Large intestine (tissue), 3 donors: ENCODE data around the gene PCDHGA1. TPM values are rescaled to one million over a fixed set of nuclear protein-coding genes. Genes with fewer than 3 reads are reported as not detected.
A peak's percentile ranks its signal among the peaks of the same experiment; 100 is the strongest.

Source experiments
- DNase-seq, 2 donors: peaks; one replicate each; pipeline versions ENCODE4 v3.0.0 to v3.0.0-alpha.2; 2013
- H3K27ac ChIP-seq: one replicate; pipeline ENCODE4 v1.5.1; 2013; ENCODE audit warnings: low read length
- H3K27me3 ChIP-seq: 2 replicates; pipeline ENCODE4 v1.6.1; 2013; ENCODE audit warnings: low read length; ENCODE audit not compliant: control insufficient read depth, insufficient read depth
- H3K36me3 ChIP-seq: 2 replicates; pipeline ENCODE4 v1.6.1; 2013; ENCODE audit warnings: low read length; ENCODE audit not compliant: control insufficient read depth, insufficient read depth
- H3K4me1 ChIP-seq: one replicate; pipeline ENCODE4 v1.6.1; 2013; ENCODE audit warnings: low read length; ENCODE audit not compliant: control insufficient read depth, insufficient read depth
- H3K4me3 ChIP-seq: one replicate; pipeline ENCODE4 v1.5.1; 2013; ENCODE audit warnings: low read length
- H3K9me3 ChIP-seq: one replicate; pipeline ENCODE4 v1.6.1; 2013; ENCODE audit warnings: mild to moderate bottlenecking, low read depth, low read length, moderate library complexity; ENCODE audit not compliant: control insufficient read depth
- WGBS: methylation state at CpG from one replicate; pipeline ENCODE4 v1.1.5; 2013; ENCODE audit warnings: low lambda C conversion rate; ENCODE audit not compliant: insufficient coverage; 5-methylcytosine and 5-hydroxymethylcytosine counted together
- polyA plus RNA-seq: library from polyadenylated mRNA; unstranded; fragments of 120-200 nt; gene quantifications from one replicate; pipeline ENCODE4 v1.2.1, GENCODE V29; 2013

Gene PCDHGA1
- polyA plus RNA-seq, 1 donor, result 0.30 TPM

GRCh38 chr5:141475625-141476131 is 145.4 kb downstream of the PCDHGA1 start, which contains the start of gene PCDHGC3:
Gene PCDHGC3 (plus strand): TSS chr5:141475966. CDS start chr5:141476117, 151 bp downstream.
- peaks cover 35% of the 10 kb centered on the region for H3K27me3 ChIP-seq
- peaks cover 9% of the 10 kb centered on the region for H3K4me1 ChIP-seq
- peak within 1 kb of the TSS; percentile 51 for H3K27ac ChIP-seq
- no peaks in the 10 kb centered on the region for H3K36me3 ChIP-seq
- no peaks in the 10 kb centered on the region for H3K9me3 ChIP-seq
- WGBS, result no CpG with 5 or more reads among the region's 28 CpGs
- DNase-seq, result peak; percentile 72 to 82
- H3K4me3 ChIP-seq, result peak within 1 kb of the TSS; percentile 56

- Histone ChIP-seq H3K4me1 (peaks cover 9% of the 10 kb centered on the region), H3K9me3 (no peaks in the 10 kb centered on the region), H3K36me3 (no peaks in the 10 kb centered on the region), H3K27ac (peak overlapping the region; percentile 51), H3K4me3 (peak overlapping the region; percentile 56), H3K27me3 (peaks cover 35% of the 10 kb centered on the region)
- DNase-seq, result peak; percentile 52 to 69
- no CpG with 5 or more reads among the region's 58 CpGs for WGBS
These were observed 146.0 kb downstream of the PCDHGA1 start for GRCh38 chr5:141476132-141476911.

DNA sequence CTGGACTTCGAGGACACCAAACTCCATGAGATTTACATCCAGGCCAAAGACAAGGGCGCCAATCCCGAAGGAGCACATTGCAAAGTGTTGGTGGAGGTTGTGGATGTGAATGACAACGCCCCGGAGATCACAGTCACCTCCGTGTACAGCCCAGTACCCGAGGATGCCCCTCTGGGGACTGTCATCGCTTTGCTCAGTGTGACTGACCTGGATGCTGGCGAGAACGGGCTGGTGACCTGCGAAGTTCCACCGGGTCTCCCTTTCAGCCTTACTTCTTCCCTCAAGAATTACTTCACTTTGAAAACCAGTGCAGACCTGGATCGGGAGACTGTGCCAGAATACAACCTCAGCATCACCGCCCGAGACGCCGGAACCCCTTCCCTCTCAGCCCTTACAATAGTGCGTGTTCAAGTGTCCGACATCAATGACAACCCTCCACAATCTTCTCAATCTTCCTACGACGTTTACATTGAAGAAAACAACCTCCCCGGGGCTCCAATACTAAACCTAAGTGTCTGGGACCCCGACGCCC is 146.8 kb downstream of the PCDHGA1 start:
- DNase-seq, result no peak
- H3K27me3 ChIP-seq, result peaks cover 35% of the 10 kb centered on the region
- no CpG with 5 or more reads among the region's 24 CpGs for WGBS
- peaks cover 9% of the 10 kb centered on the region for H3K4me1 ChIP-seq
- H3K27ac ChIP-seq, result no peak overlapping the region
- no peaks in the 10 kb centered on the region for H3K9me3 ChIP-seq
- H3K4me3 ChIP-seq, result peak overlapping the region; percentile 56
- no peaks in the 10 kb centered on the region for H3K36me3 ChIP-seq

DNA sequence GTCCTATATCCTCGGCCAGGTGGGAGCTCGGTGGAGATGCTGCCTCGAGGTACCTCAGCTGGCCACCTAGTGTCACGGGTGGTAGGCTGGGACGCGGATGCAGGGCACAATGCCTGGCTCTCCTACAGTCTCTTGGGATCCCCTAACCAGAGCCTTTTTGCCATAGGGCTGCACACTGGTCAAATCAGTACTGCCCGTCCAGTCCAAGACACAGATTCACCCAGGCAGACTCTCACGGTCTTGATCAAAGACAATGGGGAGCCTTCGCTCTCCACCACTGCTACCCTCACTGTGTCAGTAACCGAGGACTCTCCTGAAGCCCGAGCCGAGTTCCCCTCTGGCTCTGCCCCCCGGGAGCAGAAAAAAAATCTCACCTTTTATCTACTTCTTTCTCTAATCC is 147.5 kb downstream of the PCDHGA1 start:
- peaks cover 38% of the 10 kb centered on the region for H3K27me3 ChIP-seq
- WGBS, result 0% methylated on average over 3 of the region's 13 CpGs
- peaks cover 9% of the 10 kb centered on the region for H3K4me1 ChIP-seq
- no peak for DNase-seq
- peak overlapping the region; percentile 13 for H3K4me3 ChIP-seq
- no peaks in the 10 kb centered on the region for H3K36me3 ChIP-seq
- no peaks in the 10 kb centered on the region for H3K9me3 ChIP-seq
- H3K27ac ChIP-seq, result no peak overlapping the region

- peaks cover 9% of the 10 kb centered on the region for H3K4me1 ChIP-seq
- H3K27me3 ChIP-seq, result peaks cover 40% of the 10 kb centered on the region
These were observed 148.1 kb downstream of the PCDHGA1 start for GRCh38 chr5:141478321-141478945.

GRCh38 chr5:141479776-141480175 is 149.5 kb downstream of the PCDHGA1 start:
- H3K9me3 ChIP-seq, result no peaks in the 10 kb centered on the region
- no peaks in the 10 kb centered on the region for H3K36me3 ChIP-seq
- H3K27me3 ChIP-seq, result peaks cover 52% of the 10 kb centered on the region
- H3K27ac ChIP-seq, result no peak overlapping the region
- H3K4me1 ChIP-seq, result peaks cover 9% of the 10 kb centered on the region
- DNase-seq, result no peak
- H3K4me3 ChIP-seq, result no peak overlapping the region

More at GRCh38 chr5:141478321-141478945, 148.1 kb downstream of the PCDHGA1 start:
- Histone ChIP-seq H3K4me3 (peak overlapping the region; percentile 13), H3K36me3 (no peaks in the 10 kb centered on the region), H3K9me3 (no peaks in the 10 kb centered on the region), H3K27ac (no peak overlapping the region)
- no CpG with 5 or more reads among the region's 20 CpGs for WGBS
- DNase-seq, result peak in 1 of 2 donors; percentile 65

DNA sequence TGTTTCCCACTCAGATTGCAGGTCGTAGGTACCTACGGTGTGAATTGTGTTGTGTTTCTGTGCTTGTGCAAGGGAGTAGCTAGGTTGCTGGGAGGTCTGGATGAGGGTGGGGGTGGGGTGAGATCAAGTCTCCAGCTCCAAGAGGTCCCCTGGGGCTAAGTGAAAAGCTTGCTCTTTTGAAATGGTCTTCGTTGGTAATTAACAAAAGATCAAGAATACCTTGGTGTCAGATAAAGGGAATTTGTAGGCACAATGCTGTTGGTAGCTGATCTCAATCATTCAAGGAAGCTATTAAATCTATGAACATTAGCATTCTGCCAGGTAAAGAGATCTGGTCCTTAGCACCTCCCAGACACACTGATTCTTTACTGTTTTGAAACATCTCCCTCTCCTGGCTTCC is 153.6 kb downstream of the PCDHGA1 start:
- no peak for DNase-seq
- peaks cover 53% of the 10 kb centered on the region for H3K27me3 ChIP-seq
- H3K27ac ChIP-seq, result no peak overlapping the region
- H3K36me3 ChIP-seq, result peaks cover 14% of the 10 kb centered on the region
- no peak overlapping the region for H3K4me3 ChIP-seq
- H3K4me1 ChIP-seq, result no peaks in the 10 kb centered on the region
- no CpG with 5 or more reads among the region's 3 CpGs for WGBS
- no peaks in the 10 kb centered on the region for H3K9me3 ChIP-seq

- peaks cover 14% of the 10 kb centered on the region for H3K36me3 ChIP-seq
- H3K9me3 ChIP-seq, result no peaks in the 10 kb centered on the region
- H3K27ac ChIP-seq, result no peak overlapping the region
- DNase-seq, result no peak
- WGBS, result no CpG with 5 or more reads among the region's 4 CpGs
- H3K27me3 ChIP-seq, result peaks cover 55% of the 10 kb centered on the region
- no peaks in the 10 kb centered on the region for H3K4me1 ChIP-seq
- no peak overlapping the region for H3K4me3 ChIP-seq
These were observed 154.0 kb downstream of the PCDHGA1 start for GRCh38 chr5:141484310-141484640.

DNA sequence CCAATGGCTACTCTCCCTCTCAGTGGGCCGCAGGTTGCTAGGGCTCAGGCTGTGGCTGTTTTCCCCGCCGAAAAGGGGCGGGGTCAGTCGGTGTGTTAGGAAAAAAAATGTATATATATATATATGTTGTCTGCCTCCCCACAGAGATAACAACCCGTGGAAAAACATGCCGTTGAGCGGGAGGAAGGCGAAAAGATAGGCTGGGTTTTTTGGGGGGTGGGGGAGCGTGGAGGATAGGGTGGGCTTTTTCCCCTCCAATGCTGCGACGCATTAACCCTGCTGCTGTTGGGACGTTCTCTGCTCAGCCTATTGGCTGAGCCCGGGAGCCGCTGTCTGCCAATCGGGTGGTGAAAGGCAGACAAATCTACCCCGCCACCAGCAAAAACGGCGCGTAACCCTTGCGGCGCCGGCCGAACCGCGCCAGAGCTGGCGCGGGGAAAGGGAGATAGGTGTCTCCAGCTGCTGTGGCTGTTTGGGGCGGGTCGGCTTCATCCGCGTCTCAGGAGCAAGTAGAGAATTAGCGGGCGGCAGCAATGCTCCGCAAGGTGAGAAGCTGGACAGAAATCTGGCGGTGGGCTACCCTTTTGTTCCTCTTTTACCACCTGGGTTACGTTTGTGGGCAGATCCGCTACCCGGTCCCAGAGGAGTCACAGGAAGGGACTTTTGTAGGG is 154.5 kb downstream of the PCDHGA1 start, which contains the start of gene PCDHGC4:
Gene PCDHGC4, plus strand, starts transcription at position 390 of the 671 bp plus-strand sequence. Its CDS starts 144 bp downstream, at position 534.
- Histone ChIP-seq H3K27me3 (peaks cover 57% of the 10 kb centered on the region), H3K36me3 (peaks cover 14% of the 10 kb centered on the region), H3K4me1 (no peaks in the 10 kb centered on the region), H3K9me3 (no peaks in the 10 kb centered on the region), H3K27ac (no peak within 1 kb of the TSS), H3K4me3 (peak within 1 kb of the TSS; percentile 7)
- no CpG with 5 or more reads among the region's 39 CpGs for whole genome bisulfite sequencing
- no peak for DNase-seq
